Measurements from ENCODE around the gene NDUFV2.

NDUFV2 gene

DNA sequence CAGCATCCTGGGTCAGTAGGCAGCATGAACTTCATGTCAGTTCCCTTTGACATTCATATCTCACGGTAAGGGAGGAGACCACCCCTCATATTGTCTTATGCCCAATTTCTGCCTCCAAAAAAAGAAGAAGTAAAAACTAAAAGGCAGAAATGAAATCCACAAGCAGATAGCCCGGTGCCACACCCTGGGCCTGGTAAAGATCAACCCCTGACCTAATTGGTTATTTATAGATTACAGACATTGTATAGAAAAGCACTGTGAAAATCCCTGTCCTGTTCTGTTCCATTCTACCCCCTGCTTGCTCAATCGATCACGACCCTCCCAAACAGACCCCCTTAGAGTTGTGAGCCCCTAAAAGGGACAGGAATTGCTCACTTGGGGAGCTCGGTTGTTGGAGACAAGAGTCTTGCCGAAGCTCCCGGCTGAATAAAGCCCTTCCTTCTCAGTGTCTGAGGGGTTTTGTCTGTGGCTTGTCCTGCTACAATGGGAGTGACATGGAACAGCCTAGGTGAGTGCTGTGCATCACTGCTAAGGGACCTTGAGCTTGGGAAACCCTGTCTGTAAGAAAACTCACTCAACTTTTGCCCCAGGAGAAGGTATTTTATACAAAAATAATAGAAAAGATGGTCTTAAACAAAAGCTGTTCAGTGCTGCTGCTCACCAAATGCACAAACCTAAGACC lies 11.1 kb downstream of the NDUFV2 start:
- in situ Hi-C loops (cut with MboI; ENCODE audit: low sequenced_read_pairs), result no loop called here

DNA sequence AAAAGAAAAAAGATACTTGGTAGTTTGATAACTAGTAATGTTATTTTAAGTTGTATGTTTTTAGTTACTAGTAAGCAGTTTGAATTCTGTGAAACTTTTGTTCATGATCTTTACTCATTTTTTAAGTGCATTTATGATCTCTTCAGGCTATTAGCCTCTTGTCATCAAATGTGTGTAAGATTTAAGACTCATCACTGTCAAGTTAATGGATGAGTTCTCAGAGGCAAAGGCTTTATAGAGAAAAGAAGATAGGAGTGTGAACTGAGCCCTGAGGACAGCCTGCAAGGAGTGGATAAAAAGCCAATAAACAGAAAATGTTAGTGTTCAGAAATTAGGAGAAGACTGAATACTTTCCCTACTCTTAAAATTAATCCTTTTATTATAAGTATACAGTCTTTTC lies 13.5 kb downstream of the NDUFV2 start:
- in situ Hi-C loops (cut with MboI; ENCODE audit: low sequenced_read_pairs), result no loop called here

- in situ Hi-C loops (cut with MboI; ENCODE audit: low sequenced_read_pairs), result no loop called here
Observed at GRCh38 chr18:9117980-9118841, 15.7 kb downstream of the NDUFV2 start.

GRCh38 chr18:9120796-9121195 lies 18.3 kb downstream of the NDUFV2 start:
- in situ Hi-C loops (cut with MboI; ENCODE audit: low sequenced_read_pairs), result no loop called here

- in situ Hi-C loops (cut with MboI; ENCODE audit: low sequenced_read_pairs), result no loop called here
Observed at GRCh38 chr18:9123520-9123919, 21.0 kb downstream of the NDUFV2 start.

- in situ Hi-C loops (cut with MboI; ENCODE audit: low sequenced_read_pairs), result no loop called here
Observed at GRCh38 chr18:9124824-9125223, 22.3 kb downstream of the NDUFV2 start.

DNA sequence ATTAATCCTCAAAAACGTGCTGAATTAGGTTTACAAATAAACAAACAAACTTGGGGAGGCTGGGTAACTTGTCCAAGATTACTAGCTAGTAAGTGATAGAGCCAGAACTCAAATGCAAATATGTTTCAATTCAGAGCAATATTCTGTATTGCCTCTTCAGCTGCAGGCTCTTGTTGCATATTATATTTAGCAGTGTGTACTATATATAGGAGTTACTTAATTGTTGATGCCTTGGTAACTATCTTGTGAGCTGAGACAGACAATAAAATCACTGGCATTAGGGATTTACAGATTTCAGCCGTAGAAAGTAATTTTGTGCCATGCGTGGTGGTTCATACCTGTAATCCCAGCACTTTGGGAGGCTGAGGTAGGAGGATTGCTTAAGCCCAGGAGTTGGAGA lies 23.8 kb downstream of the NDUFV2 start:
- in situ Hi-C loops (cut with MboI; ENCODE audit: low sequenced_read_pairs), result no loop called here

GRCh38 chr18:9130195-9130594 lies 27.7 kb downstream of the NDUFV2 start:
- in situ Hi-C loops (cut with MboI; ENCODE audit: low sequenced_read_pairs), result no loop called here

DNA sequence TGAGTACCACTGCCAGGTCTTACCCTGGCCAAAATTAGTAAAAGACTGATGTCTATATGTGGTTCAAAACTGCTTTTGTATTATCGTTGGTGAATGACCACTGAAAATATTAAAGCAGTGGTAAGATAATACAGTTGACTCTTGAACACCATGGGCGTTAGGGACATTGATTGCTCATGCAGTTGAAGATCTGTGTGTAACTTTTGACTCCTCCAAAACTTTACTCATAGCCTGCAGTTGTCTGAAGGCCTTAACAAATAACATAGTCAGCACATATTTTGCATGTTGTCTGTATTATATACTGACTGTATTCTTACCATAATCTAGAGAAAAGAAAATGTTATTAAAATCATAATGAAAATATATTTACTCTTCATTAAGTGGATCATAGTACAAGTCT lies 28.3 kb downstream of the NDUFV2 start:
- in situ Hi-C loops (cut with MboI; ENCODE audit: low sequenced_read_pairs), result no loop called here

- in situ Hi-C loops (cut with MboI; ENCODE audit: low sequenced_read_pairs), result no loop called here
Observed at GRCh38 chr18:9132628-9133027, 30.1 kb downstream of the NDUFV2 start.

DNA sequence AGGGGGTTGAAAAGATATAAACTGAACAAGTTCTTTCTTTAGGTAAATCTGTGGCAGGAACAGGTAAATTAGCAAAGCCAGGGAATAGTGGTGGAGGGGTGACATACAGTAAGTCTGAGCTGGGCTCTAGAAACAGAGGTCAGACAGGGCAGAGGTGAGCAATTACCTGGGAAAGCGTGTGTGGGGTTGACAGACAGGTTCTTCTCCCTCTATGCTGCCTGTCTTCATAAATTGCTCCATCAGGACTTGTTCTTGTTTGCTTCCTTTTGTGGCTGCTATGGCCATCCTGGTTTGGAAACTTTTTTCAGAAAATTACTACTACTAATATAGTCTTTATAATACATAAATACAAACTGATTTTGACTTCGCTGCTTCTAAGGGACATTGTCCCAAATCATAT lies 30.7 kb downstream of the NDUFV2 start:
- in situ Hi-C loops (cut with MboI; ENCODE audit: low sequenced_read_pairs), result no loop called here

DNA sequence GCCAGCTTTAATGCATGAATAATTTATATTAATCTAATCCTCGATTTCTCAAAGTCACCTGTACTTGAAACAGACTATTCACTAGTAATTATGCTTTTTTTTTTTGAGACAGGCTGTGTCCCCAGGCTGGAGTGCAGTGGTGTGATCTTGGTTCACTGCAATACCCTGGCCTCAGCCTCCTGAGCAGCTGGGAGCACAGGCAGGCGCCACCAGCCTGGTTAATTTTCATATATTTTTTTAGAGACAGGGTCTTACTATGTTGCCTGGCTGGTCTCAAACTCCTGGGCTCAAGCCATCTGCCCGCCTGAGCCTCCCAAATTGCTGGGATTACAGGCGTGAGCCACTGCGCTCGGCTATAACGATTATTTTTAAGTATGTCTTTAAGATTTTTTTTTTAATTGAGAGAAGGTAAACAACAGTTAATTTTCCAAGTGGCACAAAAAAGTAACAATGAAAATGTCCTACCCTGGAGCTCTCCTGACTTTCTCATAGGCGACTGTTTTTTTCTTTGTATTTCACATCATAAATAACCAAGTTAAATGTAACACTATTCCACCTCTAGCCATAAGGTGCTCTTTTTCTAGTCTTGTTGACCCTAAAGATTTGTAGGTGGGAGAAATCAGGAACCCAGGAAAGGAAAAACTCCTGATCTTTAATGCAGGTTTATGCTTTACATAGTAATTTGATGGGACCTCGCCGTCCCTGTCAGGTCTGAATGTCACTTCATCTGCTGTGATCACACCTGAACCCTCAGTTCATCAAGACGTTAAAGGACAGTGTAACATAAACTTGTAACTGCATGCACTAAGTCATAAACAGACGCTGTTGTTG lies 32.8 kb downstream of the NDUFV2 start:
- in situ Hi-C loops (cut with MboI; ENCODE audit: low sequenced_read_pairs), result no loop called here

DNA sequence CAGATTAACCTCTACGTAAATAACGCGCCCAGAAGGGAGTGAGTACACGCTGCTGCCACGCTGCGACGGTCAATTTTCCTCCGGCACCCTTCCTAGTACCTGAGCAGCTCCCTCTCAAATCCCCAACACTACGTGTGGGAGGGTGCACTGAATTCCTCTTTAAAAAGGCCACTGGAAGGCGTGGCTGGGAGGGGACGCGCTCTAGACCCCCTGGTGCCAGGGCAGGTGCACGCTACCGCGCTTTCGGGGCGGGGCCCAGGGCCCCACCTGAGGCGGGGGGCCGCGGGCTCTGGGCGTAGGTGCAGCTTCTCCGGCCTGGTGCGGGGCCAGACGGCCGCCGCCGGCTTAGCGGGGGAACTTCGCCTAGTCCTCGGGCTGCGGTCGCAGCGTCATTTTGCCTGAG lies 33.4 kb downstream of the NDUFV2 start:
- in situ Hi-C loops (cut with MboI; ENCODE audit: low sequenced_read_pairs), result no loop called here

- in situ Hi-C loops (cut with MboI; ENCODE audit: low sequenced_read_pairs), result no loop called here
Observed at GRCh38 chr18:9136315-9137155, 34.0 kb downstream of the NDUFV2 start, which contains the start of gene ANKRD12. Gene ANKRD12 (plus strand): TSS chr18:9136781. CDS start chr18:9182433, 45,652 bp downstream.

- in situ Hi-C loops (cut with MboI; ENCODE audit: low sequenced_read_pairs), result no loop called here
Observed at GRCh38 chr18:9137168-9138066, 34.9 kb downstream of the NDUFV2 start.

GRCh38 chr18:9139400-9140039 lies 37.0 kb downstream of the NDUFV2 start:
- in situ Hi-C loops (cut with MboI; ENCODE audit: low sequenced_read_pairs), result no loop called here

GRCh38 chr18:9140381-9140780 lies 37.9 kb downstream of the NDUFV2 start:
- in situ Hi-C loops (cut with MboI; ENCODE audit: low sequenced_read_pairs), result no loop called here

DNA sequence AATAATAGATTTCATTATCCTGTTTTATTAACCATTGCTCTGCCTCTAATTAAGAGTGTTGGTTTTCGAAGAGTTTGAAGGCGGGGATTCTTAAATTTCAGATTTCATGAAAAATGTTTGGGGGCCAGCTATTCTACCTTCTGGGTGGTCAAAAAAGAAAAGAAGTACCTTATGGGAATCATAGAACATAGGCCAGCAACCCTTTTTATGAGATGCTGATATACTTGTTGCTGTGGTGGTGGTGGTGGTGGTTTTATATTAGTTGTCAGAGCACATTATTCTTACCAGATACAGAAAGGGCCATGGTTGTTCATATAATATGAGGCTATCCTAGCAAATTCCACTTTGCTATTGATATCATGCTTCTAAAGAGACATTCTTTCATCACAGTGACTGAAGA lies 38.5 kb downstream of the NDUFV2 start:
- in situ Hi-C loops (cut with MboI; ENCODE audit: low sequenced_read_pairs), result no loop called here

GRCh38 chr18:9146224-9146623 lies 43.7 kb downstream of the NDUFV2 start:
- in situ Hi-C loops (cut with MboI; ENCODE audit: low sequenced_read_pairs), result no loop called here
